Osteoblast (primary cell): ENCODE data around the gene RBM23. TPM values are rescaled to one million over a fixed set of nuclear protein-coding genes. Genes with fewer than 3 reads are reported as not detected.
"Not testable (repeated sequence)": the region's sequence is repeated elsewhere in the genome, so short reads cannot be mapped to it uniquely, and the experiment has no call there.

Experiments used
- DNase-seq: peaks from one replicate; pipeline ENCODE4 v3.0.0; 2011; ENCODE audit warnings: low spot score, mixed read lengths; ENCODE audit not compliant: insufficient read length; ENCODE audit errors: missing footprints
- H2AFZ ChIP-seq: 2 replicates; pipeline ENCODE4 v1.6.0; 2011; ENCODE audit warnings: mild to moderate bottlenecking, low read length
- H3K27ac ChIP-seq: 2 replicates; pipeline ENCODE4 v1.5.1; 2011; ENCODE audit warnings: mild to moderate bottlenecking, low read depth, low read length, moderate library complexity
- H3K27me3 ChIP-seq: 2 replicates; pipeline ENCODE4 v1.6.0; 2012; ENCODE audit warnings: mild to moderate bottlenecking, control low read depth, inconsistent platforms, low read length, moderate library complexity; ENCODE audit not compliant: insufficient read depth
- H3K36me3 ChIP-seq: 2 replicates; pipeline ENCODE4 v1.5.1; 2011; ENCODE audit warnings: mild to moderate bottlenecking, low read length, control low read depth, moderate library complexity; ENCODE audit not compliant: insufficient read depth
- H3K4me1 ChIP-seq: 2 replicates; pipeline ENCODE4 v1.5.1; 2011; ENCODE audit warnings: mild to moderate bottlenecking, low read length, control low read depth, moderate library complexity; ENCODE audit not compliant: insufficient read depth
- H3K4me2 ChIP-seq: 2 replicates; pipeline ENCODE4 v1.6.0; 2011; ENCODE audit warnings: mild to moderate bottlenecking, low read length; ENCODE audit not compliant: insufficient read depth
- H3K4me3 ChIP-seq: fragments of 200-600 bp; sonication (generic); 3 replicates; pipeline ENCODE4 v1.5.1; 2012; ENCODE audit warnings: mild to moderate bottlenecking, low read length, inconsistent platforms; ENCODE audit not compliant: insufficient read depth
- H3K79me2 ChIP-seq: 2 replicates; pipeline ENCODE4 v1.6.0; 2012; ENCODE audit warnings: mild to moderate bottlenecking, low read length, control low read depth, inconsistent platforms; ENCODE audit not compliant: insufficient read depth
- H3K9me3 ChIP-seq: 2 replicates; pipeline ENCODE4 v1.5.1; 2011; ENCODE audit warnings: low read depth, low read length, control low read depth
- H4K20me1 ChIP-seq: 2 replicates; pipeline ENCODE4 v1.6.0; 2012; ENCODE audit warnings: mild to moderate bottlenecking, low read length, control low read depth; ENCODE audit not compliant: insufficient read depth
- total RNA-seq: library from RNA; depleted of rRNA; stranded (reverse); fragments of >200 nt; gene quantifications from 2 replicates; pipeline ENCODE4 v1.2.3, GENCODE V29; 2012
- TF ChIP-seq, protein P1 (sequence below): IDR thresholded peaks from 2 replicates; pipeline ENCODE4 v1.5.1; 2011; ENCODE audit warnings: mild to moderate bottlenecking, low read depth, low read length, moderate library complexity; ENCODE audit errors: extremely low read depth

RBM23 gene
- total RNA-seq, 1 donor = 98.1 TPM

GRCh38 chr14:22856428-22856827, 62.5 kb downstream of the RBM23 start:
- Histone ChIP-seq H3K27ac (no peak overlapping the region), H2AFZ (no peak overlapping the region), H3K4me3 (no peak overlapping the region), H3K9me3 (no peaks in the 10 kb centered on the region), H3K79me2 (peaks cover 3% of the 10 kb centered on the region), H3K36me3 (no peaks in the 10 kb centered on the region), H3K4me2 (no peak overlapping the region), H3K4me1 (peaks cover 20% of the 10 kb centered on the region), H4K20me1 (no peaks in the 10 kb centered on the region), H3K27me3 (no peaks in the 10 kb centered on the region)
- TF ChIP-seq, protein P1, sequence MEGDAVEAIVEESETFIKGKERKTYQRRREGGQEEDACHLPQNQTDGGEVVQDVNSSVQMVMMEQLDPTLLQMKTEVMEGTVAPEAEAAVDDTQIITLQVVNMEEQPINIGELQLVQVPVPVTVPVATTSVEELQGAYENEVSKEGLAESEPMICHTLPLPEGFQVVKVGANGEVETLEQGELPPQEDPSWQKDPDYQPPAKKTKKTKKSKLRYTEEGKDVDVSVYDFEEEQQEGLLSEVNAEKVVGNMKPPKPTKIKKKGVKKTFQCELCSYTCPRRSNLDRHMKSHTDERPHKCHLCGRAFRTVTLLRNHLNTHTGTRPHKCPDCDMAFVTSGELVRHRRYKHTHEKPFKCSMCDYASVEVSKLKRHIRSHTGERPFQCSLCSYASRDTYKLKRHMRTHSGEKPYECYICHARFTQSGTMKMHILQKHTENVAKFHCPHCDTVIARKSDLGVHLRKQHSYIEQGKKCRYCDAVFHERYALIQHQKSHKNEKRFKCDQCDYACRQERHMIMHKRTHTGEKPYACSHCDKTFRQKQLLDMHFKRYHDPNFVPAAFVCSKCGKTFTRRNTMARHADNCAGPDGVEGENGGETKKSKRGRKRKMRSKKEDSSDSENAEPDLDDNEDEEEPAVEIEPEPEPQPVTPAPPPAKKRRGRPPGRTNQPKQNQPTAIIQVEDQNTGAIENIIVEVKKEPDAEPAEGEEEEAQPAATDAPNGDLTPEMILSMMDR = no peak
- no peak for DNase-seq

- peak; percentile 25 for DNase-seq
- Histone ChIP-seq H3K4me2 (no peak overlapping the region), H2AFZ (no peak overlapping the region), H3K9me3 (no peaks in the 10 kb centered on the region), H3K79me2 (peaks cover 3% of the 10 kb centered on the region), H3K27me3 (no peaks in the 10 kb centered on the region), H3K4me3 (no peak overlapping the region), H3K36me3 (no peaks in the 10 kb centered on the region), H4K20me1 (no peaks in the 10 kb centered on the region), H3K27ac (no peak overlapping the region), H3K4me1 (peaks cover 32% of the 10 kb centered on the region)
- TF ChIP-seq, protein P1 = no peak
These were observed 63.8 kb downstream of the RBM23 start for GRCh38 chr14:22854963-22855724.

- not testable (repeated sequence) for DNase-seq, H4K20me1 ChIP-seq, H2AFZ ChIP-seq, H3K9me3 ChIP-seq, H3K36me3 ChIP-seq, H3K4me2 ChIP-seq, H3K27me3 ChIP-seq, H3K27ac ChIP-seq, H3K79me2 ChIP-seq, H3K4me3 ChIP-seq
- H3K4me1 ChIP-seq = peaks cover 40% of the 10 kb centered on the region
These were observed 64.7 kb downstream of the RBM23 start for GRCh38 chr14:22854296-22854695.

- no peaks in the 10 kb centered on the region for H3K9me3 ChIP-seq
- H3K4me1 ChIP-seq = peaks cover 52% of the 10 kb centered on the region
- H3K4me3 ChIP-seq = peak overlapping the region; percentile 79
- no peaks in the 10 kb centered on the region for H3K27me3 ChIP-seq
- TF ChIP-seq, protein P1 = peak; percentile 82
- H3K27ac ChIP-seq = peak overlapping the region; percentile 100
- peak overlapping the region; percentile 91 for H2AFZ ChIP-seq
- peaks cover 3% of the 10 kb centered on the region for H3K79me2 ChIP-seq
- H4K20me1 ChIP-seq = no peaks in the 10 kb centered on the region
- peaks cover 4% of the 10 kb centered on the region for H3K36me3 ChIP-seq
- peak overlapping the region; percentile 98 for H3K4me2 ChIP-seq
- peak; percentile 80 for DNase-seq
These were observed 65.8 kb downstream of the RBM23 start for GRCh38 chr14:22852940-22853767.
